Upper lobe of left lung (tissue), 4 donors: ENCODE measurements around the gene PRLH.

Source experiments
- POLR2A ChIP-seq, 4 donors: fragments of 450-650 bp; IDR thresholded peaks; one replicate each; pipeline ENCODE4 v1.5.1; 2016 to 2017; ENCODE audit warnings: antibody characterized with exemption in 4 of 4, mild to moderate bottlenecking in 2 of 4
- TF ChIP-seq, protein P1 (sequence below), 6 experiments: fragments of 450-650 bp in 4 of 6; fragments of 200-600 bp in 2 of 6; sonication (generic) in 2 of 6; IDR thresholded peaks; one replicate each; pipeline ENCODE4 v1.5.1; 2016 to 2019; ENCODE audit warnings: antibody characterized with exemption in 6 of 6

DNA sequence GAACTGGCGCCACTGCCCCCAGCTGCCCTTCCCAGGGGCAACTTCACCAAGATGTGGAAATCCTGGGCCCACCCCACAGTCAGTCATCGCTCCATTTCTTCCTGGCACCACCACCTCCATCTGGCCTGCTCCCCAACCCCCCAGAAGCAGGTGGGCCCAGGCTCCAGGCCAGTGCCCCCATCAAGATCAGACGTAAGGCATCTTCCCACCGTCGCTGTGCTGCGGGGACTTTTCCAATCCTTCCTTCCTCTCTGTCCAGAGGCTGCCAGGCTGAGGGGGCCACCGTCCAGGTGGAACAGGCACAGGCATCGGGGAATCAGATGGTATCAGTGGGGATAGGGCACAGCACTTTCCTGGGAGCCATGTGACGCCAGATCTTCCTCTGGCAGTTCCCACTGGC lies 8.1 kb downstream of the PRLH start:
- TF ChIP-seq, protein P1, sequence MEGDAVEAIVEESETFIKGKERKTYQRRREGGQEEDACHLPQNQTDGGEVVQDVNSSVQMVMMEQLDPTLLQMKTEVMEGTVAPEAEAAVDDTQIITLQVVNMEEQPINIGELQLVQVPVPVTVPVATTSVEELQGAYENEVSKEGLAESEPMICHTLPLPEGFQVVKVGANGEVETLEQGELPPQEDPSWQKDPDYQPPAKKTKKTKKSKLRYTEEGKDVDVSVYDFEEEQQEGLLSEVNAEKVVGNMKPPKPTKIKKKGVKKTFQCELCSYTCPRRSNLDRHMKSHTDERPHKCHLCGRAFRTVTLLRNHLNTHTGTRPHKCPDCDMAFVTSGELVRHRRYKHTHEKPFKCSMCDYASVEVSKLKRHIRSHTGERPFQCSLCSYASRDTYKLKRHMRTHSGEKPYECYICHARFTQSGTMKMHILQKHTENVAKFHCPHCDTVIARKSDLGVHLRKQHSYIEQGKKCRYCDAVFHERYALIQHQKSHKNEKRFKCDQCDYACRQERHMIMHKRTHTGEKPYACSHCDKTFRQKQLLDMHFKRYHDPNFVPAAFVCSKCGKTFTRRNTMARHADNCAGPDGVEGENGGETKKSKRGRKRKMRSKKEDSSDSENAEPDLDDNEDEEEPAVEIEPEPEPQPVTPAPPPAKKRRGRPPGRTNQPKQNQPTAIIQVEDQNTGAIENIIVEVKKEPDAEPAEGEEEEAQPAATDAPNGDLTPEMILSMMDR (IDR thresholded peaks at IDR 0.05): no peak
- TF ChIP-seq POLR2A (IDR thresholded peaks at IDR 0.05): no peak
